Dermis microvascular lymphatic vessel endothelial cell (primary cell): ENCODE results near the gene NKAIN1. TPM values are rescaled to one million over a fixed set of nuclear protein-coding genes. Genes with fewer than 3 reads are reported as not detected.
"Not testable (repeated sequence)": the region's sequence is repeated elsewhere in the genome, so short reads cannot be mapped to it uniquely, and the experiment has no call there.

Source experiments
- DNase-seq, 2 donors: peaks; one replicate each; pipeline versions ENCODE4 v3.0.0 to v3.0.0-alpha.2; 2010; ENCODE audit warnings: low read depth in 2 of 2
- total RNA-seq: library from RNA; depleted of rRNA; stranded (reverse); fragments of >200 nt; gene quantifications from 2 replicates; pipeline ENCODE4 v1.2.1, GENCODE V29; 2014

The NKAIN1 gene
- under 0.01 TPM in 1 of 2 replicates, not detected in the other for total RNA-seq

GRCh38 chr1:31239653-31240241 lies at the start of gene NKAIN1:
Gene NKAIN1 (minus strand): TSS chr1:31239887. CDS start chr1:31239547, 340 bp downstream.
- peak in 1 of 2 donors; percentile 51 for DNase-seq

GRCh38 chr1:31289021-31289420 lies 49.3 kb upstream of the NKAIN1 start:
- peak in 1 of 2 donors; percentile 22 for DNase-seq

- not testable (repeated sequence) for DNase-seq
Observed at GRCh38 chr1:31287791-31288190, 48.1 kb upstream of the NKAIN1 start.

GRCh38 chr1:31282426-31282825 lies 42.7 kb upstream of the NKAIN1 start:
- not testable (repeated sequence) for DNase-seq

GRCh38 chr1:31273619-31274018 lies 33.9 kb upstream of the NKAIN1 start:
- DNase-seq, result no peak

GRCh38 chr1:31272369-31272768 lies 32.7 kb upstream of the NKAIN1 start:
- DNase-seq, result peak in 1 of 2 donors; percentile 72

- no peak for DNase-seq
Observed at GRCh38 chr1:31266547-31266946, 26.9 kb upstream of the NKAIN1 start.

GRCh38 chr1:31264790-31265386 lies 25.2 kb upstream of the NKAIN1 start:
- no peak for DNase-seq

GRCh38 chr1:31263408-31263807 lies 23.7 kb upstream of the NKAIN1 start:
- no peak for DNase-seq

- not testable (repeated sequence) for DNase-seq
Observed at GRCh38 chr1:31262393-31262792, 22.7 kb upstream of the NKAIN1 start.

GRCh38 chr1:31261916-31262315 lies 22.2 kb upstream of the NKAIN1 start:
- DNase-seq, result no peak

- no peak for DNase-seq
Observed at GRCh38 chr1:31259746-31260145, 20.1 kb upstream of the NKAIN1 start.

GRCh38 chr1:31258581-31258980 lies 18.9 kb upstream of the NKAIN1 start:
- DNase-seq, result no peak

GRCh38 chr1:31257213-31257612 lies 17.5 kb upstream of the NKAIN1 start:
- no peak for DNase-seq

GRCh38 chr1:31249854-31250253 lies 10.2 kb upstream of the NKAIN1 start:
- no peak for DNase-seq

GRCh38 chr1:31248276-31248675 lies 8.6 kb upstream of the NKAIN1 start:
- no peak for DNase-seq

GRCh38 chr1:31244326-31244725 lies 4.6 kb upstream of the NKAIN1 start:
- DNase-seq, result no peak

- no peak for DNase-seq
Observed at GRCh38 chr1:31243501-31244286, 4.0 kb upstream of the NKAIN1 start.

- DNase-seq, result no peak
Observed at GRCh38 chr1:31241321-31241720, 1.6 kb upstream of the NKAIN1 start.

GRCh38 chr1:31238986-31239613 lies 587 bp downstream of the NKAIN1 start:
- peak in 1 of 2 donors; percentile 27 for DNase-seq

GRCh38 chr1:31238612-31238985 lies 1.1 kb downstream of the NKAIN1 start:
- DNase-seq, result no peak

GRCh38 chr1:31234870-31235269 lies 4.8 kb downstream of the NKAIN1 start:
- DNase-seq, result no peak
